ENCODE data around the gene SHANK1.

The SHANK1 gene

GRCh38 chr19:50678323-50678722 is 41.3 kb downstream of the SHANK1 start:
- no peak for DNase-seq (ENCODE audit: low read depth)
- H3K4me3 ChIP-seq (ENCODE audit: low read length), result no peak overlapping the region
- no peak for TF ChIP-seq CTCF (conservative IDR thresholded peaks at IDR 0.05; ENCODE audit: low read depth, low read length)

- DNase-seq (ENCODE audit: low read depth), result no peak
- no peak for TF ChIP-seq CTCF (conservative IDR thresholded peaks at IDR 0.05; ENCODE audit: low read depth, low read length)
- no peak overlapping the region for H3K4me3 ChIP-seq (ENCODE audit: low read length)
These were observed 42.0 kb downstream of the SHANK1 start for GRCh38 chr19:50677636-50678035.

- no peak for TF ChIP-seq CTCF (conservative IDR thresholded peaks at IDR 0.05; ENCODE audit: low read depth, low read length)
- DNase-seq (ENCODE audit: low read depth), result no peak
- H3K4me3 ChIP-seq (ENCODE audit: low read length), result no peak overlapping the region
These were observed 42.9 kb downstream of the SHANK1 start for GRCh38 chr19:50676625-50677197.

- no peak overlapping the region for H3K4me3 ChIP-seq (ENCODE audit: low read length)
- DNase-seq (ENCODE audit: low read depth), result no peak
- TF ChIP-seq CTCF (conservative IDR thresholded peaks at IDR 0.05; ENCODE audit: low read depth, low read length), result no peak
These were observed 46.5 kb downstream of the SHANK1 start for GRCh38 chr19:50673118-50673517.

- no peak overlapping the region for H3K4me3 ChIP-seq (ENCODE audit: low read length)
- no peak for DNase-seq (ENCODE audit: low read depth)
- no peak for TF ChIP-seq CTCF (conservative IDR thresholded peaks at IDR 0.05; ENCODE audit: low read depth, low read length)
These were observed 49.6 kb downstream of the SHANK1 start for GRCh38 chr19:50670102-50670380.

- DNase-seq (ENCODE audit: low read depth), result no peak
- no peak overlapping the region for H3K4me3 ChIP-seq (ENCODE audit: low read length)
- TF ChIP-seq CTCF (conservative IDR thresholded peaks at IDR 0.05; ENCODE audit: low read depth, low read length), result peak; percentile 76
These were observed 50.1 kb downstream of the SHANK1 start for GRCh38 chr19:50669302-50670101.

- TF ChIP-seq CTCF (conservative IDR thresholded peaks at IDR 0.05; ENCODE audit: low read depth, low read length), result no peak
- DNase-seq (ENCODE audit: low read depth), result no peak
- H3K4me3 ChIP-seq (ENCODE audit: low read length), result no peak overlapping the region
These were observed 50.7 kb downstream of the SHANK1 start for GRCh38 chr19:50668879-50669278.

Data from retinal pigment epithelial cell (primary cell).